PFSK-1 (cell line): Measurements from ENCODE around the gene ERCC3.

Source experiments
- FOXP2 ChIP-seq: optimal IDR thresholded peaks from 2 replicates; pipeline ENCODE3; 2011; ENCODE audit warnings: borderline replicate concordance, control low read depth, inconsistent platforms; ENCODE audit not compliant: insufficient read depth; ENCODE audit errors: extremely low read length, extremely low read depth
- POLR2AphosphoS5 ChIP-seq: IDR thresholded peaks from 2 replicates; pipeline ENCODE4 v1.6.1; 2012; ENCODE audit warnings: low read depth, mild to moderate bottlenecking, control low read depth, low read length, moderate library complexity
- SIN3A ChIP-seq: IDR thresholded peaks from 2 replicates; pipeline ENCODE4 v1.6.1; 2012; ENCODE audit warnings: mild to moderate bottlenecking, low read length, moderate library complexity, borderline replicate concordance; ENCODE audit not compliant: insufficient read depth
- TAF1 ChIP-seq: IDR thresholded peaks from 2 replicates; pipeline ENCODE4 v1.6.1; 2012; ENCODE audit warnings: low read length, control low read depth, borderline replicate concordance; ENCODE audit not compliant: insufficient read depth
- TF ChIP-seq, protein P1 (sequence below), 2 experiments: IDR thresholded peaks; 2 replicates each; pipeline versions ENCODE4 v1.6.1 to v1.8.0; 2011 to 2012; ENCODE audit warnings: low read depth in 2 of 2, low read length in 2 of 2, control low read depth in 1 of 2, inconsistent platforms in 1 of 2, mild to moderate bottlenecking in 1 of 2, moderate library complexity in 1 of 2; ENCODE audit not compliant: insufficient read depth in 1 of 2

Gene ERCC3

DNA sequence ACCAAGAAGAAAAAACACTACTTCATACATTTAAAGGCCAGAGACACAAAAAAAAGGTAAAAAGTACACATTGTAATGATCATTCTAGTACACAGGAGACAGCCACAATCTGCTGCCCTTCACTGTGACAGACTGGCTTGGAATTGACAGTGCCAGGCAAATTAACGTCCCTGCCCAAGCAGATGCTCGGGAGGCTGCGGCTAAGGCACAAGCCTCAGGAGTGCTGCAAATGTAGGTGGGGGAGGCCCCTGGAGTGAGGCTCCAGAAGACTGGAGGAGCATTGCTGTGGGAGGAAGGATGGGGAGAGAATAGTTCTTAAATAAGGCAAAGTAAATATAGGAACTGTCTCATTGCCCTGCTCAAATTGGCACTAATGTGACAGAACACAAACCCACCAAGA is 18.6 kb downstream of the ERCC3 start:
- TF ChIP-seq POLR2AphosphoS5 (no peak), SIN3A (no peak), TAF1 (no peak), FOXP2 (no peak)
- TF ChIP-seq, protein P1, sequence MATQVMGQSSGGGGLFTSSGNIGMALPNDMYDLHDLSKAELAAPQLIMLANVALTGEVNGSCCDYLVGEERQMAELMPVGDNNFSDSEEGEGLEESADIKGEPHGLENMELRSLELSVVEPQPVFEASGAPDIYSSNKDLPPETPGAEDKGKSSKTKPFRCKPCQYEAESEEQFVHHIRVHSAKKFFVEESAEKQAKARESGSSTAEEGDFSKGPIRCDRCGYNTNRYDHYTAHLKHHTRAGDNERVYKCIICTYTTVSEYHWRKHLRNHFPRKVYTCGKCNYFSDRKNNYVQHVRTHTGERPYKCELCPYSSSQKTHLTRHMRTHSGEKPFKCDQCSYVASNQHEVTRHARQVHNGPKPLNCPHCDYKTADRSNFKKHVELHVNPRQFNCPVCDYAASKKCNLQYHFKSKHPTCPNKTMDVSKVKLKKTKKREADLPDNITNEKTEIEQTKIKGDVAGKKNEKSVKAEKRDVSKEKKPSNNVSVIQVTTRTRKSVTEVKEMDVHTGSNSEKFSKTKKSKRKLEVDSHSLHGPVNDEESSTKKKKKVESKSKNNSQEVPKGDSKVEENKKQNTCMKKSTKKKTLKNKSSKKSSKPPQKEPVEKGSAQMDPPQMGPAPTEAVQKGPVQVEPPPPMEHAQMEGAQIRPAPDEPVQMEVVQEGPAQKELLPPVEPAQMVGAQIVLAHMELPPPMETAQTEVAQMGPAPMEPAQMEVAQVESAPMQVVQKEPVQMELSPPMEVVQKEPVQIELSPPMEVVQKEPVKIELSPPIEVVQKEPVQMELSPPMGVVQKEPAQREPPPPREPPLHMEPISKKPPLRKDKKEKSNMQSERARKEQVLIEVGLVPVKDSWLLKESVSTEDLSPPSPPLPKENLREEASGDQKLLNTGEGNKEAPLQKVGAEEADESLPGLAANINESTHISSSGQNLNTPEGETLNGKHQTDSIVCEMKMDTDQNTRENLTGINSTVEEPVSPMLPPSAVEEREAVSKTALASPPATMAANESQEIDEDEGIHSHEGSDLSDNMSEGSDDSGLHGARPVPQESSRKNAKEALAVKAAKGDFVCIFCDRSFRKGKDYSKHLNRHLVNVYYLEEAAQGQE (IDR thresholded peaks at IDR 0.05; ENCODE audit: insufficient read depth in 1 of 2, low read depth in 2 of 2, low read length in 2 of 2) = no peak

DNA sequence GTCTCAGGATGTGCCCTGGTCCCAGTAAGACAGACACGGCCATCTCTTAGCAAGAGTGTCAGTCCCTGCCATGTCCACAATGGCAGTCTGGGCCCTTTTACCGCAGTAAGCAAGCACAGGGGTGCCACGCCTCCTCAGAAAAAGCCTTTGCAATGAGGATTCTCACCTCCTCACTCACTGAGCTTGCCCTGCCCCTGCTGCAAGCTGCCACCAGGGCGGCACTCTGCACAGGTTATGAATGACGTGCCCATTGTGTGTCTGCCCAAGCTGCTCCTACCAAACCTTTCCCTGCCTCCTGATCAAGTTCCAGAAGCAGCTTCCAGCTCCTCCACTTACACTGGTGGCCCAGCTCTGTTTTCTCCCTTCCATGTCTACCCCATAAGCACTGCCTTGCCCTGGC is 23.3 kb downstream of the ERCC3 start:
- TF ChIP-seq, protein P1 (IDR thresholded peaks at IDR 0.05; ENCODE audit: insufficient read depth in 1 of 2, low read depth in 2 of 2, low read length in 2 of 2) = no peak
- no peak for TF ChIP-seq SIN3A
- no peak for TF ChIP-seq FOXP2
- no peak for TF ChIP-seq POLR2AphosphoS5
- no peak for TF ChIP-seq TAF1

DNA sequence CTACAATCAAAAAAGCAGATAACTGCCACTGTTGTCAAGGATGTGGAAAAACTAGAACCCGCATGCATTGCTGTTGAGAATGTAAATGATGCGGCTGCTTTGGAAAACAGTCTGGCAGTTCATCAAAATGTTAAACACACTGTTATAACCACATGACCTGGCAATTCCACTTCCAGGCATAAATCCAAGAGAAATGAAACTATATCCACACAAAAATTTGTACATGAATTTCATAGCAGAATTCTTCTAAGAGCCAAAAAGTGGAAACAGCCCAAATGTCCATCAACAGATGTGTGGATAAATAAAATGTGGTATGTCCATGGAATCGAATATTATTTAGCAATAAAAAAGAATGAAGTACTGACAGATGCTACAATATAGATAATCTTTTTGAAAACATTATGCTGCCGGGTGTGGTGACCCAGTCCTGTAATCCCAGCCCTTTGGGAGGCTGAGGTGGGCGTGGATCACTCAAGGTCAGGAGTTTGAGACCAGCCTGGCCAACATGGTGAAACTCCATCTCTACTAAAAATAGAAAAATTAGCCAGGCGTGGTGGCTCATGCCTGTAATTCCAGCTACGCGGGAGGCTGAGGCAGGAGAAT is 32.0 kb downstream of the ERCC3 start:
- TF ChIP-seq FOXP2 = no peak
- TF ChIP-seq SIN3A = no peak
- TF ChIP-seq, protein P1 (IDR thresholded peaks at IDR 0.05; ENCODE audit: insufficient read depth in 1 of 2, low read depth in 2 of 2, low read length in 2 of 2) = no peak
- no peak for TF ChIP-seq TAF1
- no peak for TF ChIP-seq POLR2AphosphoS5

DNA sequence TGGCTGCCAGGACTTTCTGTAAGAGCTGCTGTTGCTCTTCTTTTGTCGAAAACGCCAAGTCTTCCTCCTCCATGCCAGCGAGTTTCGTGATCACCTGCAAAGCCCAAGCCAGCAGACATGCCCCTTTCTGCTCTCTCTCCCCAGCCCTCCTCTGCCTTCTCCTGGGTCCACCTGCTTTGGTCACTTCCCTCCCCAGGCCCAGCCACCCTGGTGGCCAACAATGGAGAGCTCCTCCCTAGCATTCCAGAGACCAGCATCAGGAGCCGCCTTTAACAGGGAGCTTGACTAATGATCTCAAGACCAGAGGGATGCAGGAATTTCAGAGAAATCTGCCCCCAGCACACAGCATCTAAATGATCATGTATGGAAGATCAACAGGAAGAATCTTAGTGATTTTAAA is 34.6 kb downstream of the ERCC3 start:
- TF ChIP-seq, protein P1 (IDR thresholded peaks at IDR 0.05; ENCODE audit: insufficient read depth in 1 of 2, low read depth in 2 of 2, low read length in 2 of 2) = no peak
- TF ChIP-seq TAF1 (no peak), SIN3A (no peak), FOXP2 (no peak), POLR2AphosphoS5 (no peak)

DNA sequence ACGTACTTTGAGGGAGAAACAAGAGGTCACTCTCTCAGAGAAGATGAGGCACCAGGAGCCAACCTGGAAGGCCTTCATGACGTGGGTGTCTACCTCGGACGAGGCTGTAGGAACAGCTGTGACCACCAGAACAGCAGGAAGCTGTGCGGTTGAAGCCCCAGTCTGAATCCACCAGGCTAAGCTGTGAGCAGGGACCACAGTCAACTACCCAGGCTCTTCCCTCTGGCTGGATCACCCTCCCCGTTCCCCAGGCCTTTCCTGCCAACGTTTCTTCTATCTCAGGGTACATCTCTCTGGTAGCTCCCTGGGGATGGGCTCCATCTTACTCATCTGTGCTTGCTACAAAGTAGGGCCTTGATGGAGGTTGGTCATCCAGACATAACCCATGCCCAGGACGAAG is 37.1 kb downstream of the ERCC3 start:
- TF ChIP-seq POLR2AphosphoS5 = no peak
- no peak for TF ChIP-seq FOXP2
- TF ChIP-seq, protein P1 (IDR thresholded peaks at IDR 0.05; ENCODE audit: insufficient read depth in 1 of 2, low read depth in 2 of 2, low read length in 2 of 2) = no peak
- TF ChIP-seq TAF1 = no peak
- TF ChIP-seq SIN3A = no peak
